DOHH2 (cell line): ENCODE measurements around the gene RUFY1.

Source experiments
- H3F3A ChIP-seq: fragments of 200-600 bp; sonication (generic), shearing (Covaris generic); 2 replicates; pipeline ENCODE4 v1.6.0; 2016; ENCODE audit warnings: antibody characterized with exemption, mild to moderate bottlenecking; ENCODE audit not compliant: control insufficient read depth, insufficient read depth
- H3K27ac ChIP-seq: fragments of 200-600 bp; sonication (generic); 2 replicates; pipeline ENCODE4 v1.5.1; 2014; ENCODE audit warnings: low read depth, mild to moderate bottlenecking, low read length, moderate library complexity
- H3K27me3 ChIP-seq: fragments of 200-600 bp; sonication (generic); 2 replicates; pipeline ENCODE4 v1.6.1; 2014; ENCODE audit warnings: mild to moderate bottlenecking, low read length, mixed read lengths; ENCODE audit not compliant: control insufficient read depth
- H3K36me3 ChIP-seq: fragments of 200-600 bp; sonication (generic); 2 replicates; pipeline ENCODE4 v1.6.1; 2014; ENCODE audit warnings: mild to moderate bottlenecking, low read length, moderate library complexity, mixed read lengths; ENCODE audit not compliant: control insufficient read depth
- H3K4me1 ChIP-seq: fragments of 200-600 bp; sonication (generic); 2 replicates; pipeline ENCODE4 v1.6.1; 2014; ENCODE audit warnings: mild to moderate bottlenecking, low read length, mixed read lengths; ENCODE audit not compliant: control insufficient read depth
- H3K4me2 ChIP-seq: fragments of 200-600 bp; sonication (generic); 2 replicates; pipeline ENCODE4 v1.6.0; 2014; ENCODE audit warnings: mild to moderate bottlenecking, low read length, moderate library complexity
- H3K4me3 ChIP-seq: fragments of 200-600 bp; sonication (generic); 2 replicates; pipeline ENCODE4 v1.5.1; 2014; ENCODE audit warnings: mild to moderate bottlenecking, low read length, mixed read lengths
- H3K79me2 ChIP-seq: fragments of 200-600 bp; sonication (generic); 2 replicates; pipeline ENCODE4 v1.6.1; 2014; ENCODE audit warnings: mild to moderate bottlenecking, low read length, mixed read lengths; ENCODE audit not compliant: control insufficient read depth
- H3K9me2 ChIP-seq: fragments of 200-600 bp; sonication (generic); replicated peaks from 2 replicates; pipeline ENCODE4 v1.6.1; 2014; ENCODE audit warnings: mild to moderate bottlenecking, low read length, mixed read lengths; ENCODE audit not compliant: control insufficient read depth
- H3K9me3 ChIP-seq: fragments of 200-600 bp; sonication (generic); 2 replicates; pipeline ENCODE4 v1.6.1; 2014; ENCODE audit warnings: antibody characterized with exemption, low read length, mixed read lengths; ENCODE audit not compliant: control insufficient read depth, insufficient read depth
- H4K20me1 ChIP-seq: fragments of 200-600 bp; sonication (generic); 2 replicates; pipeline ENCODE4 v1.6.0; 2014; ENCODE audit warnings: low read depth, mild to moderate bottlenecking, antibody characterized with exemption, low read length, moderate library complexity; ENCODE audit not compliant: control insufficient read depth, insufficient read depth
- CTCF ChIP-seq: fragments of 200-600 bp; sonication (generic); IDR thresholded peaks from one replicate; pipeline ENCODE4 v1.5.1; 2014; ENCODE audit warnings: antibody characterized with exemption, mild to moderate bottlenecking, low read depth, low read length; ENCODE audit not compliant: poor library complexity, severe bottlenecking
- EZH2phosphoT487 ChIP-seq: fragments of 200-600 bp; sonication (generic); IDR thresholded peaks from 2 replicates; pipeline ENCODE4 v1.6.1; 2017; ENCODE audit warnings: borderline replicate concordance, mild to moderate bottlenecking, antibody characterized with exemption, low read length, moderate library complexity, mixed read lengths

Gene RUFY1

GRCh38 chr5:179572386-179572785 is 22.0 kb downstream of the RUFY1 start:
- Histone ChIP-seq H3F3A (no peaks in the 10 kb centered on the region), H3K79me2 (no peaks in the 10 kb centered on the region), H4K20me1 (no peaks in the 10 kb centered on the region), H3K9me3 (no peaks in the 10 kb centered on the region), H3K27ac (no peak overlapping the region), H3K4me1 (no peaks in the 10 kb centered on the region), H3K4me3 (no peak overlapping the region), H3K27me3 (no peaks in the 10 kb centered on the region), H3K9me2 (no peaks in the 10 kb centered on the region), H3K4me2 (no peak overlapping the region), H3K36me3 (peaks cover 58% of the 10 kb centered on the region)
- TF ChIP-seq CTCF, result no peak
- TF ChIP-seq EZH2phosphoT487, result no peak

- Histone ChIP-seq H3K9me3 (no peaks in the 10 kb centered on the region), H3K27me3 (no peaks in the 10 kb centered on the region), H3K79me2 (no peaks in the 10 kb centered on the region), H3K4me2 (no peak overlapping the region), H3K4me3 (no peak overlapping the region), H3K4me1 (no peaks in the 10 kb centered on the region), H3F3A (no peaks in the 10 kb centered on the region), H3K36me3 (peaks cover 33% of the 10 kb centered on the region), H3K27ac (no peak overlapping the region), H3K9me2 (no peaks in the 10 kb centered on the region), H4K20me1 (no peaks in the 10 kb centered on the region)
- TF ChIP-seq EZH2phosphoT487 (no peak), CTCF (no peak)
Measured at GRCh38 chr5:179577286-179577960, 27.1 kb downstream of the RUFY1 start.

GRCh38 chr5:179585941-179586401 is 35.6 kb downstream of the RUFY1 start:
- Histone ChIP-seq H3K27ac (no peak overlapping the region), H3K4me3 (no peak overlapping the region), H3K36me3 (peaks cover 41% of the 10 kb centered on the region)

More at GRCh38 chr5:179585941-179586401, 35.6 kb downstream of the RUFY1 start:
- Histone ChIP-seq H3K9me2 (no peaks in the 10 kb centered on the region), H3K4me2 (no peak overlapping the region), H3K79me2 (no peaks in the 10 kb centered on the region), H3K27me3 (no peaks in the 10 kb centered on the region), H3K9me3 (no peaks in the 10 kb centered on the region), H3K4me1 (no peaks in the 10 kb centered on the region), H3F3A (no peaks in the 10 kb centered on the region), H4K20me1 (no peaks in the 10 kb centered on the region)
- TF ChIP-seq CTCF (no peak), EZH2phosphoT487 (no peak)
